ENCODE measurements around the gene ANGPTL7.

DNA sequence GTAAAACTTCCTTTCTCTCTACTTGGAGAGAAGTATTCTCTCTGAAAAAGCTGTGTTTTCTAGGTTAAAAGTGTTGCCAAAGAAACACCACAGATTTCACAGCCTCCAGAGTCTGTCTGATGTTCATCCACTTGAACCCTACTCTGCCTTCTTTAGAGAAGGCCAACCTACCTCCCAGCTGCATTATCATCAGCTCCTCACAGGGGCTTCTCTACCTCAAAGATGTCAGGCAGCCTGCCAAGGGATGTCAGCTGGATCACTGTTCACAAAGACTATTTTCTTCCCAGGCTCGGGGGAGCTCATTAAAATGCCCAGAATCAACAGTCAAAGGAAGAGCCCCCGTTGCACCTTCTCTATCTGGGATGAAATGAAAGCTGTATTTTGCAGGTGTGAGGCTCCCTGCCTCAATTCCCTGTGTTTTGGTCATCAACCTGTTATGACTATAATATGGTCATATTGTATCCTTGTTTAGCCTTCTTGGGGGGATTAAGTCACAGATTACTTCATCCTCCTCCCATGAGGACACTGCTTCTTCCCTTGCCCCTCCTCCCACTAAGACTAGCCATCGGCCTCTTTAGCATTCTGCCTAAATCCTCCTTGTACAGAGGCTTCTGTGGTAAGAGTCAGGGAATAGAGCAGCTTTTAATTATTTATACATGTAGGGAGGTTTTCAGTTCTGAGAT lies 25.7 kb downstream of the ANGPTL7 start:
- TF ChIP-seq CEBPB (IDR thresholded peaks at IDR 0.05): no peak
- TF ChIP-seq EP300 (IDR thresholded peaks at IDR 0.05): no peak
- TF ChIP-seq ZFP36 (IDR thresholded peaks at IDR 0.05; ENCODE audit: borderline replicate concordance, partially characterized antibody): no peak
- TF ChIP-seq POLR2A (IDR thresholded peaks at IDR 0.05; ENCODE audit: low read length): no peak
- no peak for TF ChIP-seq MAFK (IDR thresholded peaks at IDR 0.05; ENCODE audit: partially characterized antibody)
- no peak for TF ChIP-seq MAZ (IDR thresholded peaks at IDR 0.05; ENCODE audit: borderline replicate concordance, low read depth, low read length)
- TF ChIP-seq TP53 (CRISPR knock-in tag; IDR thresholded peaks at IDR 0.05): no peak
- TF ChIP-seq, protein P1, sequence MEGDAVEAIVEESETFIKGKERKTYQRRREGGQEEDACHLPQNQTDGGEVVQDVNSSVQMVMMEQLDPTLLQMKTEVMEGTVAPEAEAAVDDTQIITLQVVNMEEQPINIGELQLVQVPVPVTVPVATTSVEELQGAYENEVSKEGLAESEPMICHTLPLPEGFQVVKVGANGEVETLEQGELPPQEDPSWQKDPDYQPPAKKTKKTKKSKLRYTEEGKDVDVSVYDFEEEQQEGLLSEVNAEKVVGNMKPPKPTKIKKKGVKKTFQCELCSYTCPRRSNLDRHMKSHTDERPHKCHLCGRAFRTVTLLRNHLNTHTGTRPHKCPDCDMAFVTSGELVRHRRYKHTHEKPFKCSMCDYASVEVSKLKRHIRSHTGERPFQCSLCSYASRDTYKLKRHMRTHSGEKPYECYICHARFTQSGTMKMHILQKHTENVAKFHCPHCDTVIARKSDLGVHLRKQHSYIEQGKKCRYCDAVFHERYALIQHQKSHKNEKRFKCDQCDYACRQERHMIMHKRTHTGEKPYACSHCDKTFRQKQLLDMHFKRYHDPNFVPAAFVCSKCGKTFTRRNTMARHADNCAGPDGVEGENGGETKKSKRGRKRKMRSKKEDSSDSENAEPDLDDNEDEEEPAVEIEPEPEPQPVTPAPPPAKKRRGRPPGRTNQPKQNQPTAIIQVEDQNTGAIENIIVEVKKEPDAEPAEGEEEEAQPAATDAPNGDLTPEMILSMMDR (IDR thresholded peaks at IDR 0.05): no peak
- no peak for TF ChIP-seq PHF8 (IDR thresholded peaks at IDR 0.05; ENCODE audit: borderline replicate concordance, low read depth)
- TF ChIP-seq, protein P2, sequence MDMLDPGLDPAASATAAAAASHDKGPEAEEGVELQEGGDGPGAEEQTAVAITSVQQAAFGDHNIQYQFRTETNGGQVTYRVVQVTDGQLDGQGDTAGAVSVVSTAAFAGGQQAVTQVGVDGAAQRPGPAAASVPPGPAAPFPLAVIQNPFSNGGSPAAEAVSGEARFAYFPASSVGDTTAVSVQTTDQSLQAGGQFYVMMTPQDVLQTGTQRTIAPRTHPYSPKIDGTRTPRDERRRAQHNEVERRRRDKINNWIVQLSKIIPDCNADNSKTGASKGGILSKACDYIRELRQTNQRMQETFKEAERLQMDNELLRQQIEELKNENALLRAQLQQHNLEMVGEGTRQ (IDR thresholded peaks at IDR 0.05): no peak

Data from A549 (cell line).